Neuron (in vitro differentiated cells): ENCODE data around the gene CDH13.

Source experiments
- H2AFZ ChIP-seq: one replicate; pipeline ENCODE4 v1.6.1; 2013; ENCODE audit warnings: low read depth, mild to moderate bottlenecking, inconsistent platforms, low read length, moderate library complexity
- H3K27me3 ChIP-seq: one replicate; pipeline ENCODE4 v1.6.1; 2013; ENCODE audit warnings: low read length; ENCODE audit not compliant: insufficient read depth
- H3K36me3 ChIP-seq: one replicate; pipeline ENCODE4 v1.6.1; 2013; ENCODE audit warnings: low read length; ENCODE audit not compliant: insufficient read depth
- H3K4me1 ChIP-seq: one replicate; pipeline ENCODE4 v1.6.1; 2013; ENCODE audit warnings: low read length; ENCODE audit not compliant: insufficient read depth
- H3K4me3 ChIP-seq: 2 replicates; pipeline ENCODE4 v1.5.1; 2013; ENCODE audit warnings: mild to moderate bottlenecking, low read length, moderate library complexity
- H3K9me3 ChIP-seq: one replicate; pipeline ENCODE4 v1.6.1; 2013; ENCODE audit warnings: low read length

The CDH13 gene

DNA sequence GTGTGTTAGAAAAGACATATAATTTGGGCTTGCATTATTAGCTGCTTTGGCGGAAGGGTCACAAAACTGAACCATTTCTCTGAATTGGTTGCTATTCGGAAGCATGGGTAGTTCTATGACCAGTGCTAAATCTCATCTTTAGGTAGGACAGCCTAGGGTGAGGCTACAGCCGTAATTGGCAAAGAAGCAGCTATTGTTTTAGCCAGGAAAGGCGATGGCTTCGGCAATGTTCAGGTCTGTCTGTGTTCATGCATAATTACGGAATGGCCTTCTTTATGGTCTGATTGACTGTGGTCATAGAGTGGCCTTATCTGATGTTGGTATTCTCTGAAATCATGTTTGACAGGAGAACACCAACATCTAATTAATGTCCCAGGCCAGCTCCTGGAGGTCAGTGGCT lies 812.6 kb downstream of the CDH13 start:
- no peaks in the 10 kb centered on the region for H3K9me3 ChIP-seq
- no peaks in the 10 kb centered on the region for H3K4me1 ChIP-seq
- H3K27me3 ChIP-seq = no peaks in the 10 kb centered on the region
- no peak overlapping the region for H2AFZ ChIP-seq
- H3K36me3 ChIP-seq = no peaks in the 10 kb centered on the region
- H3K4me3 ChIP-seq = no peak overlapping the region

DNA sequence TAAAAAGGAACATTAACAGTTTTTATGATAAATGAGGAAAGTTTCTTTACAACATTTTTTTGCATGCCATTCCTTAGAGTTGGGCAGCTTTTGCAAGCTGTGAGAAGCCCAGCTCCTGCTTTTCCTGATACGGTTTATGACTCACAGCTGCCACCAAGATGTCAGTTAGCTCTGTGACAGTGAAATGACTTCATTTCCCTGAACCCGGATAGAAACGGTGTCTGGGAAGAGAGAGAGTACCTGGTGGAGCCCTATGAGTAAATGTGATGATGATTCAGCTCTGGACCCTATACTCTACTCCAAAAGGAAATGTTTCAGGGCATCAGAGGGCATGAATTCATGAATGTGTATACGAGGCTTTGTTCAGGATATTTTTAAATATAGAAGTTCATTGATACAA lies 814.7 kb downstream of the CDH13 start:
- H3K9me3 ChIP-seq = no peaks in the 10 kb centered on the region
- no peaks in the 10 kb centered on the region for H3K36me3 ChIP-seq
- H3K4me3 ChIP-seq = no peak overlapping the region
- H3K4me1 ChIP-seq = no peaks in the 10 kb centered on the region
- no peaks in the 10 kb centered on the region for H3K27me3 ChIP-seq
- H2AFZ ChIP-seq = no peak overlapping the region

DNA sequence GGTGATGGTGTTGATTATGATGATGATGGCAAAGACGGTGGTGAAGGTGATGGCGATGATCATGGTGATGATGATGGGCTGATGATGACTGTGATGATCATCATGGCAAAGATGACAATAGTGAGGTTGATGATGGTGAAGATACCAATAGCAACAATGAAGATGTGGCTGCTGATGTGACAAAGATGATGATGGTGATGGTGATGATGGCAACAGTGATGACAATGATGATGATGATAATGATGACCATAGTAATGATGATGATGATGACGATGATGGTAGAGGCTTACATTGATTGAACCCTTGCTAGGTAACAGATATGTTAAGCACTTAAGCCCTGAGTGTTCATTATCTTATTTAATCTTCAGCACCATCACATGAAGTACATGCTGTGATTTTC lies 817.2 kb downstream of the CDH13 start:
- H3K4me3 ChIP-seq = no peak overlapping the region
- H3K9me3 ChIP-seq = no peaks in the 10 kb centered on the region
- H3K36me3 ChIP-seq = no peaks in the 10 kb centered on the region
- no peaks in the 10 kb centered on the region for H3K4me1 ChIP-seq
- H2AFZ ChIP-seq = no peak overlapping the region
- H3K27me3 ChIP-seq = no peaks in the 10 kb centered on the region

DNA sequence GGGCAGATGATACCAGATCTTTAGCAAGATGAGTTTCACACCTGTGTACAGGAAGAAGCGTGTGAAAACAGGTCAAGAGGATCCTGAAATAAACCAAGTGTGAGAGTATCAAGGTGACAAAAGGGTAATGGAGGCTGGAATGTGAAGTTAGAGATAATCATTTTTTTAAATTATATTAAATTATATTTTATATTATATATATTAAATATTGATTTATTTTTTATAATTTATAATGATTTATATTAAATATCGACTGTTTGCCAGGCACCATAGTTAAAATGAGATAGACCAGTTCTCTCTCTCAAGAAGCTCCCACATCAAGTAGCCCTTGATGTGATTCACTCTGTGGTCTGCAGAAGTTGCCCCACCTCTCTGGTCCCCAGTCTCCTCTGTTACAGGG lies 820.8 kb downstream of the CDH13 start:
- Histone ChIP-seq H3K4me3 (no peak overlapping the region), H3K4me1 (no peaks in the 10 kb centered on the region), H3K9me3 (no peaks in the 10 kb centered on the region), H3K27me3 (no peaks in the 10 kb centered on the region), H2AFZ (no peak overlapping the region), H3K36me3 (no peaks in the 10 kb centered on the region)

DNA sequence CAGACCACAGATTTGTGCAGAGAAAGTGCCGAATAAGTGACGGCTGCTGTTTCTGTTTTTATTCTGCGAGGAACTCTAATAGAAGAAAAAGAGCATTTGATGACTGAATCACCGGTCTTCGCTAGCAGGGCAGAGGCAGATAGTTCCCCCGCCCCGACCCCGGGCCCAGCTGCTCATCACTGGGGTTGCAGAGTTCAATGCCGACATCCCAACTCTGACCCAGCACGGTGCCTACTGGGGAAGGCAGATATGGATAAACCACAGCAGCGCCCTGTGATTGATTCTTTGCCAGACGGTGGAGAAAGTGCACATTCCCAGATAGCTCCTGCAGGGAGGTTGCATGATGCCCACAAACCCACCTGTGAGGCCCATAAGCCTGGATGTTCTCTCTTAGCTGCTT lies 823.1 kb downstream of the CDH13 start:
- H3K4me1 ChIP-seq = no peaks in the 10 kb centered on the region
- no peak overlapping the region for H3K4me3 ChIP-seq
- H2AFZ ChIP-seq = no peak overlapping the region
- H3K9me3 ChIP-seq = no peaks in the 10 kb centered on the region
- H3K36me3 ChIP-seq = no peaks in the 10 kb centered on the region
- H3K27me3 ChIP-seq = no peaks in the 10 kb centered on the region

DNA sequence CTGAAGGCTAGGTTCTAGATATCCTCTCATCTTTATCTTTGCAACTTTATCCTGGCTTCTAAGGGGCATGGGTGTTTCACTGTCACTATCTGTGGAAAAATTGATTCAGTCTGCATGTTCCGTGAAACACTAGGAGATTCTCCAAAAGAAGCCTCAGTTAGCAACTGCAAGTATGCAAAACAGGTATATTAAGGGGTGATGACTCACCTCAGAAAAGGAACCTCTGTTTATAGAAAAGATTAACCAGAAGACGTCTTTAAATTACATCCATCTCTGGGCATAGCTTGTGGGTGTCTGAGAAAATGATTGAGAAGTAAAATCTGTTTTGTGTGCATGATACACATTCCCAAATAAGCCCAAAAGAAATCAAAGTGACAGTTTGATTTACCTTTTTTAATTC lies 827.2 kb downstream of the CDH13 start:
- Histone ChIP-seq H3K4me3 (no peak overlapping the region), H3K9me3 (no peaks in the 10 kb centered on the region), H3K4me1 (no peaks in the 10 kb centered on the region), H3K36me3 (no peaks in the 10 kb centered on the region), H3K27me3 (peaks cover 2% of the 10 kb centered on the region), H2AFZ (no peak overlapping the region)

DNA sequence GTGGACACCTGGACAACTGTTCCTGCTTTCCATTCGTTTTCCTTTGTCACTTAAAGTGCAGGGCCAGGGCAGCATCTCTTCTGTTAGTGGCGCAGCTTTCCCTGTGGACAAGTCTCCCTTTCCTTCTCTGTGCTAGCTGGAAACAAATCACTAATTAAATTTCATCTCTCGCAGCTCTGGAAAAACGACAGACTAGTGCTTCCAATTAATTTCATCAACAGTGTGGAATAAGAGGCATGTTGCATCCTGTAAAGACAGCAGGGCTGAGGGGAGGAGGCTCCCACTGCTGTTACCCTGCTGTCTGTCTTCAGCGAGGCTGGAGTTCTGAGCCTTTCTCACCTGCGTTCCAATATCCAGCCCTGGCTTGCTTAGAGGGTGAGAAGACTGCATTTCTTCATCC lies 828.9 kb downstream of the CDH13 start:
- Histone ChIP-seq H2AFZ (no peak overlapping the region), H3K36me3 (no peaks in the 10 kb centered on the region), H3K4me3 (no peak overlapping the region), H3K27me3 (peaks cover 2% of the 10 kb centered on the region), H3K9me3 (no peaks in the 10 kb centered on the region), H3K4me1 (no peaks in the 10 kb centered on the region)

DNA sequence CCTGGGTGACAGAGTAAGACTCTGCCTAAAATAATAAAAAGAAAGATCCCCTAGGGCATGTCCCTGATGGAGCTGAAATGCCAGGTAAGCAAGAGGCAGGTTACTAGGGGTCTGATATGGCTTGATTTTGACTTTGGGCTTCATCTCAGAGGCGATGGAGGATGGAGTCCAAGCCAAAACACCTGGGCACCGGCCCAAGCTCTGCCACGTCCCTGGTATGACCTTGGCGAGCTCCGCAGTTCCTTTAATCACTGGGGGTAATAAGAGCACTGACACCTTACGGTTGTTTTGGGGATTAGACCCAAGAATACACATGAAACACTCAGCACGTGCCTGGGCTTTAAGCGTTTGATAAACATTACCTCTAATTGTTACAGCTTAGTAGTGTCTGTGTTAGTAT lies 830.2 kb downstream of the CDH13 start:
- Histone ChIP-seq H3K4me3 (no peak overlapping the region), H3K36me3 (no peaks in the 10 kb centered on the region), H3K4me1 (no peaks in the 10 kb centered on the region), H3K27me3 (peaks cover 2% of the 10 kb centered on the region), H3K9me3 (no peaks in the 10 kb centered on the region), H2AFZ (no peak overlapping the region)

DNA sequence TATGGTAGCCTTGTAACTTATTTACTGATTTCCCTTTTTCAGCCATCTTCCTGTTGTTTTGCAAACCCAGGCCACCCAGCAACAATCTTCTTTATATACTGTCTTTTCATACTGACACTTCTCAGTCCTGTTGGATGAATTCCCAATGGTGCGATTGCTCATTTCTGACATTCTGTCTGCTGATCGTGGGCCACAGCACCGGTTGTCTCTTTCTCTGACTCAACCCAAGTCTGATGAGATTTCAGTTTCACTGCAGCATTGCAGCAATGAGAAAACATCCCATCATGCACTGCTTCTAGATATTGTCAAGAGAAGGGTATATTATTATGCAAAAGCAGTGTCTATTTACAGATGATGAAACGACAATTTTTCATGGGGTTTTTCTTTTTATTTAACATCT lies 831.8 kb downstream of the CDH13 start:
- H2AFZ ChIP-seq = no peak overlapping the region
- H3K4me1 ChIP-seq = no peaks in the 10 kb centered on the region
- H3K27me3 ChIP-seq = peaks cover 2% of the 10 kb centered on the region
- H3K4me3 ChIP-seq = no peak overlapping the region
- no peaks in the 10 kb centered on the region for H3K36me3 ChIP-seq
- no peaks in the 10 kb centered on the region for H3K9me3 ChIP-seq

DNA sequence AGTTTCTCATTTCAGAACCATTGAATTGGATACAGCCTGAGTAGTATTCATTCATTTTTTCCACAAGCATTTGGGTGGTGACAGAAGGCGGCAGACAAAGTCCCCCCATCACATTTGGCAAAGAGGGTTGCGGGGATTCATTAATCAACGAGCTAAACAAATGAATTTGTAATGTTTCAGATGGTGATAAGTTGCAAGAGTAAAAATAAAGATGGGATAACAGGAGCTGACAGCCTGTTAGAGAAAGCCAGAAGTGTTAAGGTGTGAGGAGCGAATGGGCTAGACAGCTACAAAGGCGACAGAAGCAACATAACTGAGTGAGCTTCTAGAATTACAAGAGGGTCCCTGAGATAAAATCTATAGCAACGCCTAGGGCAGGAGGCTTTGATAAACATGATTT lies 838.2 kb downstream of the CDH13 start:
- no peaks in the 10 kb centered on the region for H3K27me3 ChIP-seq
- H3K4me1 ChIP-seq = no peaks in the 10 kb centered on the region
- H2AFZ ChIP-seq = no peak overlapping the region
- H3K36me3 ChIP-seq = no peaks in the 10 kb centered on the region
- H3K4me3 ChIP-seq = no peak overlapping the region
- H3K9me3 ChIP-seq = no peaks in the 10 kb centered on the region

DNA sequence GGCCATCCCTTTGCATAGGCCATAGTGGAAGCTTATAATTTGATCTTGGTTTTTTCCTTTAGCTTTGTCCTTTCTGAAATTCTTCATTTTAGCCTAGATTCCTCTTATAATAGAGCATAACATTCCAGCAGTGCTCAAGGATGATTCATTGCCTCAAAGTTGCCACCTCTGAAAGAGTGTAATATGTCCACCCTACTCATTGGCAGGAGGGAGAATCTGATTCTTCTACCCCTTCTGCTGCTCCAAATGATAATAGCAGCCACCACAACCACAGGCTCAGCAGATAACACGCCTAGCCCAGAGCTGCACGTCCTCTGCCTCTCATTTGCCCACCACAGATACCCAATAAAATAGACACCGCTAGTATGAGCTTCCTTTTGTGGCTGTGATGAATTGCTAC lies 843.6 kb downstream of the CDH13 start:
- no peaks in the 10 kb centered on the region for H3K9me3 ChIP-seq
- no peaks in the 10 kb centered on the region for H3K4me1 ChIP-seq
- H3K4me3 ChIP-seq = no peak overlapping the region
- no peak overlapping the region for H2AFZ ChIP-seq
- no peaks in the 10 kb centered on the region for H3K36me3 ChIP-seq
- H3K27me3 ChIP-seq = no peaks in the 10 kb centered on the region

DNA sequence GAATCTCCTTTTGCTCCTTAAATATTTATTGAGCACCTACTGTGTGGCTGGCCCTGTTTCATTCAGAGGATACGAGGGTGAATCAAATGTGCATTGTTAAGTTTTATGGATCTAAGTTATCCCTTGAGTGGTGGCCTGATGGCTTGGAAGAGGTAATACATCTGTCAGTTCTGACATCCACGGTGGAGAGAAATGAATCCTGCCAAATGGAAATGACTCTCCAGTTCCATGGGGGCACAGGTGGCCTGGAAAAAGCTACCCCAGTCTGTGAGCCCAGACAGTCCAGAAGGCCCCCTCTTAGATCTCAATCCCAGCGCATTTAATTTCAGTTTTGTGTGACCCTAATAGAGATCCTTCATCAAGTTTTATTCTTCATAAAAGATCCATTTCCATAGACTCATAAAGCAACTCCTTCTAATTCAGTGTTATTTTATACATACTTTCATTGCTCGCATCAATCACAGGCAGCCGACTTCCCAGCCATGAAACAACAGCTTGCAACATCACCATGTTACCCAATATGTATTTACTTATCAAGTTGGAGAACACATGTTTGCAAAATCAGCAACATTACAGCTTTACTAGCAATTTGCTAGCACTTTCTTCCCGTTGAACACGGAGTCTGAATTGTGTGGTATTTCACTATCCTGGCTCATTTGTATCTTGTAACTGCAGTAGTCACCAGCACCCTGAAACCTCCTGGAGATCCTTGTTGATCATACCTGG lies 846.2 kb downstream of the CDH13 start:
- Histone ChIP-seq H3K36me3 (no peaks in the 10 kb centered on the region), H3K4me3 (no peak overlapping the region), H3K27me3 (no peaks in the 10 kb centered on the region), H2AFZ (no peak overlapping the region), H3K4me1 (no peaks in the 10 kb centered on the region), H3K9me3 (no peaks in the 10 kb centered on the region)

DNA sequence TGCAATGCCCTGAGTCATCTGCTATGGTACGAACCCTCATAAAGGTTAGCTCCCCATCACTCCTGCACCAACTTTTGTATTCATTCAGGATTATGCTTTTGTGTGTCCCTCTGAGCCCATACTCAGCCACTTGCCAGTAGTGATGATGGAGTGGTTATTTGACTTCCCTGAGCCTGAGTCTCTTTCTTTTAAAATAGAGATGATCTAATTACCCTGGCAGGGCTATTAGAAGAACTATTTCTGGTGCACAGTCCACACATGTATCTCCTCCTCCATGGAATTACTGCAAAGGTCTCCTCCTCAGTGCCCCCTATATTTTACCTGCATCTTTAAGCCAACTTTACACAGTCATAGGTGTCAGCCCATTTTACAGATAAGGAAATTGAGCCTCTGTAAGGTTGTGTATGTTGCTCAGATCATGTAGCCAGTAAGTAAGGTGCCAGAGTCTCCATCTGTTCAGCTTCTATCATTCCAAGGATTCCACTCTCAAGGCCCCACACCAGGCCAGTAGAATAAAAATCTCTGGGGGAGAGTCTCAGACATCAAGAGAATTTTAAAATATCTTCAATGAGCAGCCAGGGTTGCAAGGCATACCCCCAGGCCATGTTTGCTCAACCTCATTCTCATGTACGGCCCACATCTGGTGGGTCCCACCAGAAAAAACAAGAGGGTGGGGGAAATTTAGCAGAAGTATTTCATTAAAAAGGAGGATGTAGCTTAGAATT lies 847.3 kb downstream of the CDH13 start:
- Histone ChIP-seq H3K27me3 (no peaks in the 10 kb centered on the region), H3K9me3 (no peaks in the 10 kb centered on the region), H3K36me3 (no peaks in the 10 kb centered on the region), H3K4me3 (no peak overlapping the region), H3K4me1 (no peaks in the 10 kb centered on the region), H2AFZ (no peak overlapping the region)

DNA sequence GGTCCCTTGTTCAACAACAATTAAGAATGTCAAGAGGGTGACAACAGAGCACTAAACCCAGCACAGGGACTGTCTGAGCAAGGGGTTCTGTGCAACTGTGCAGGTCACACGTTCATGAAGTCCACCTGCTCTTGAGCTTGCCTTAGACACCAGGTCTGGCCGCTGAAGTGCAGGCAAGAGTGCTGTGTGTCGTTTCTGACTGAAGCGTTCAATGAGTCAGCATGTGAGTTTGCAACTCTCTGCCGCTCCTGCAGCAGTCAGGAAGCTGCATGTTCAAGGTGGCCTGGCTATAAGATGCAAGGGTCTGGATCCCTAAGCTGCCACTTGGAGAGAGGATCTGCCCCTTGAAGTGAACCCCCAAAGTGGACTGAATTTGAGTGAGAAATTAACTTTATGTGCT lies 848.3 kb downstream of the CDH13 start:
- Histone ChIP-seq H3K9me3 (no peaks in the 10 kb centered on the region), H2AFZ (no peak overlapping the region), H3K27me3 (no peaks in the 10 kb centered on the region), H3K4me1 (no peaks in the 10 kb centered on the region), H3K36me3 (no peaks in the 10 kb centered on the region), H3K4me3 (no peak overlapping the region)
